HUES48 (cell line): ENCODE measurements around the gene BRD3OS.

ENCODE experiments used
- H3K27ac ChIP-seq: one replicate; pipeline ENCODE4 v1.7.0; 2013; ENCODE audit warnings: low read depth, low read length, inconsistent platforms
- H3K27me3 ChIP-seq: 2 replicates; pipeline ENCODE4 v1.6.1; 2013; ENCODE audit warnings: mild to moderate bottlenecking, low read length; ENCODE audit not compliant: control insufficient read depth, insufficient read depth
- H3K36me3 ChIP-seq: 2 replicates; pipeline ENCODE4 v1.6.1; 2013; ENCODE audit warnings: low read length; ENCODE audit not compliant: control insufficient read depth, insufficient read depth
- H3K4me1 ChIP-seq: 2 replicates; pipeline ENCODE4 v1.6.1; 2013; ENCODE audit warnings: mild to moderate bottlenecking, low read length; ENCODE audit not compliant: control insufficient read depth, insufficient read depth
- H3K4me3 ChIP-seq: 2 replicates; pipeline ENCODE4 v1.5.1; 2013; ENCODE audit warnings: mild to moderate bottlenecking, low read depth, low read length
- H3K9ac ChIP-seq: 2 replicates; pipeline ENCODE4 v1.6.1; 2013; ENCODE audit warnings: mild to moderate bottlenecking, low read depth, low read length, moderate library complexity
- H3K9me3 ChIP-seq: 2 replicates; pipeline ENCODE4 v1.6.1; 2013; ENCODE audit warnings: low read length; ENCODE audit not compliant: control insufficient read depth, insufficient read depth

The BRD3OS gene

DNA sequence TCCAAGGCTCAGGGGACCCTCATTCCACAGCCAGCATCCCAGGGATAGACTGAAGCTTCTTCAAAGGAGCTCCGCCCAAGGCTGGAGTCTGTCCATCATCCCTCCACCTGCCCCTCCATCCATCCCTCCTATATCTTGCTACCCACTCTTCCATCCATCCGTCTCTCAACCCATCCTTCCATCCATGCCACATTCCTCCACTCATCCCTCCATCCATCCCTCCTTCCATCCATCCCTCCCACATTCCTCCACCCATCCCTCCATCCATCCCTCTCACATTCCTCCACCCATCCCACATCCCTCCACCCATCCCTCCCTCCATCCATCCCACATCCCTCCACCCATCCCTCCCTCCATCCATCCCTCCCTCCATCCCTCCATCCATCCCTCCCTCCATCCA is 27.7 kb upstream of the BRD3OS start:
- no peak overlapping the region for H3K4me3 ChIP-seq
- H3K36me3 ChIP-seq: no peaks in the 10 kb centered on the region
- H3K4me1 ChIP-seq: peaks cover 12% of the 10 kb centered on the region; the same call in 1 of the 2 replicates
- H3K27me3 ChIP-seq: no peaks in the 10 kb centered on the region
- no peak overlapping the region for H3K27ac ChIP-seq
- no peak overlapping the region for H3K9ac ChIP-seq
- H3K9me3 ChIP-seq: no peaks in the 10 kb centered on the region

DNA sequence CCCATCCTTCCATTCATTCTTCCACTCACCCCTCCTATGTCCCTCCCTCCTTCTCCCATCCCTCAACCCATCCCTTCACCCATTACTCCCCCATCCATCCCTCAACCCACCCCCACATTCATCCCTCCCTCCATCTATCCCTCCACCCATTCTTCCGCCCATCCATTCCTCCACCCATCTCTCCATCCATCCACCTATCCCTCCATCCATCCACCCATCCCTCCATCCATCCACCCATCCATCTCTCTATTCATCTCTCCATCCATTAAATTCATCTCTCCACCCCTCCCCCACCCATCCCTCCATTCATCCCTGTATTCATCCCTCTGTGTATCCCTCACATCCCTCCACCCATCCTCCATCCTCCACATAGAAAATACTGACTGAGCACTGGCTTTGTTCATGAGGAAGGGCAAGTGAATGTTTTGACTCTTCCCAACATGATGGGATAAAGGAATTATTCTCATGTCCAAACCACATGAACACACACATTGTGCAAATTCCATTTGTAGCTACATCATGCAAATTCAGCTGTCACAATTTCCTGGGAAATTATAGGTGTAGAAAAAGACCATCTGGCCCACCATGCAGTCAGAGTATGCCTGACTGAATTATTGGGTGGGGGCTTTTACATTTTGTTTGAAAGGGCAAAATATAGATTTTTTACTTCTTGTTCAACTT is 26.2 kb upstream of the BRD3OS start:
- no peaks in the 10 kb centered on the region for H3K9me3 ChIP-seq
- H3K27me3 ChIP-seq: no peaks in the 10 kb centered on the region
- no peak overlapping the region for H3K9ac ChIP-seq
- H3K36me3 ChIP-seq: no peaks in the 10 kb centered on the region
- no peak overlapping the region for H3K4me3 ChIP-seq
- H3K4me1 ChIP-seq: peaks cover 6% of the 10 kb centered on the region; the same call in 1 of the 2 replicates
- H3K27ac ChIP-seq: no peak overlapping the region

DNA sequence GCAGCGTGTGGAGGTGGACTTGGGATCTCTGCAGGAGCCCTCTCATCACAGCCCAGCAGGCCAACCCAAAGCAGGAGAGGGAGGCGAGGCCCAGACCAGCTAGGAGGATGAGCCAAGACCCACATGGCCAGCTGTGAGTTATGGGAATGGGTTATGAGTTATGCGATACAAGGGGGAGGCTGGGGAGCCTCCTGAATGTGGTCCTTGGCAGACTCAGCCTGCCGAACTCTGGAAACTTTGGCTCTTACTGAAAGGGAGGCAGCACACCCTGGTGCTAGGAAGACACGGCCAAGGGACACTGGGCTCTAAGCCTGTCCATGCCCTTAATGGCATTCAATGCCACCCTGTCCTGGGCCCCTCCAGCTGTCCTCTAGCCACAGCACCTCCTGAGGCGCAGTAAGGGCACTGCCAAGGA is 25.4 kb upstream of the BRD3OS start:
- H3K4me3 ChIP-seq: no peak overlapping the region
- no peak overlapping the region for H3K27ac ChIP-seq
- no peak overlapping the region for H3K9ac ChIP-seq
- H3K4me1 ChIP-seq: no peaks in the 10 kb centered on the region
- H3K9me3 ChIP-seq: no peaks in the 10 kb centered on the region
- H3K36me3 ChIP-seq: no peaks in the 10 kb centered on the region
- H3K27me3 ChIP-seq: no peaks in the 10 kb centered on the region

GRCh38 chr9:134002796-134003195 is 22.5 kb upstream of the BRD3OS start:
- H3K27me3 ChIP-seq: no peaks in the 10 kb centered on the region
- no peaks in the 10 kb centered on the region for H3K9me3 ChIP-seq
- no peaks in the 10 kb centered on the region for H3K4me1 ChIP-seq

GRCh38 chr9:134003237-134003636 is 22.0 kb upstream of the BRD3OS start:
- H3K4me3 ChIP-seq: no peak overlapping the region
- H3K9ac ChIP-seq: no peak overlapping the region
- no peaks in the 10 kb centered on the region for H3K4me1 ChIP-seq
- no peaks in the 10 kb centered on the region for H3K9me3 ChIP-seq
- H3K27me3 ChIP-seq: no peaks in the 10 kb centered on the region
- no peaks in the 10 kb centered on the region for H3K36me3 ChIP-seq
- no peak overlapping the region for H3K27ac ChIP-seq

More at GRCh38 chr9:134002796-134003195, 22.5 kb upstream of the BRD3OS start:
- no peak overlapping the region for H3K4me3 ChIP-seq
- H3K9ac ChIP-seq: no peak overlapping the region
- no peak overlapping the region for H3K27ac ChIP-seq
- no peaks in the 10 kb centered on the region for H3K36me3 ChIP-seq

DNA sequence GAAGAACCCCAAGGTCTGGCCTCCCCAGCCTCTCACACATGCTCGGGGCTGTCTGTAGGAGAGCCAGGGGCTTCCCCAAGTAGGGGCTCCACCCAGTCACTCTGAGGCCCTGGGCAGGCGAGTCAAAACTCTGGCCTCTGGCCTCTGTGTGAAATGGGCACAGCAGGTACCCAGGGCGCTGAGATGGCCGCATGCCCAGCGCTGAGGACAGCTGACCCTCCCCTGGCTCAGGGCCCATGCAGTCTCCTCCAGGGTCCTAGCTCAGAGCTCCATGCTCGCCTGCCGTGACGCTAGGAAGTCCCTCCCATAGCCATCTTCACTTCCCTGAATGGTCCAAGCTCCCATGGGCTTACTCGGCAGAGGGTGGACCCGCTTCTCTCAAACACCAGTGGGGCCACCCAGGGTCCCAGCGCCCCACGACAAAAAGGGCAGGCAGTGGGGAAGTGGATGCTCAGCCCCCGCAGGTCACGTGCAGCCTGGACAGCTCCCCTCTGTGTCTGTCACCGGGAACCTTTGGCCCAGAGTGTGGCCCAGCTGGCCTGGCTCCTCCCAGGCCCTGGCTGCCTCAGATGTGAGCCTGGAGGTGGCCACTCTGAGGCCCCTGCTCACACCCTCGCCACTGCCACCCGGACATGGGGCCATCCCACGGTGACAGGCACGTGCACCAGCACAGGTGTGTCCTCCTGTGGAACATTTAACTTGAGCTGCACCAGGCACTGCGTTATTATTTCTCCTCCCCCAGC is 21.0 kb upstream of the BRD3OS start:
- Histone ChIP-seq H3K27me3 (no peaks in the 10 kb centered on the region), H3K9me3 (no peaks in the 10 kb centered on the region), H3K9ac (no peak overlapping the region), H3K36me3 (no peaks in the 10 kb centered on the region), H3K4me3 (no peak overlapping the region), H3K27ac (no peak overlapping the region), H3K4me1 (no peaks in the 10 kb centered on the region)

DNA sequence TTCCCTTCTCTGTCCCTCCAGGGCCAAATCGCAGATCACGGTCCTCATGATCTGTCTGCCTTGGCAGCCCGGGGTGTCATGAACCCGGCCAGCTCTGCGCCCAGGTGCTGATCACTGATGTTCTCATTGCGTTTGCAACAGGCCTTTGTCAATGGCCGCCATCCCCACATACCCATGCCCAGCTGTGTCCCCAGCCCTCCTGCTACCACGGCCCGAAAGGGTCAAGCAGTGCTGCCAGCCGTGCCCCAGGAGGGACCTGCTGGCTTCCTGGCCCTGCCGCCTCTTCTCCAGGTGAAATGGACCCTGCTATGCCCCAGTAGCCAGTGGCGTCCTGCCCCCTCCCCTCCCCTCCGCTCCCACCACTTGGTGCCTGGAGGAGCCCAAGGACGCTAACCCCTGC is 20.4 kb upstream of the BRD3OS start:
- Histone ChIP-seq H3K27ac (no peak overlapping the region), H3K27me3 (no peaks in the 10 kb centered on the region), H3K36me3 (no peaks in the 10 kb centered on the region), H3K9me3 (no peaks in the 10 kb centered on the region), H3K4me3 (no peak overlapping the region), H3K9ac (no peak overlapping the region), H3K4me1 (no peaks in the 10 kb centered on the region)

- H3K27me3 ChIP-seq: no peaks in the 10 kb centered on the region
- H3K4me3 ChIP-seq: no peak overlapping the region
- 0 out of 2 replicates have a peak, but pooled peaks cover under 1% of the 10 kb centered on the region for H3K9me3 ChIP-seq
- no peaks in the 10 kb centered on the region for H3K36me3 ChIP-seq
- no peaks in the 10 kb centered on the region for H3K4me1 ChIP-seq
- no peak overlapping the region for H3K27ac ChIP-seq
- no peak overlapping the region for H3K9ac ChIP-seq
These were observed 19.9 kb upstream of the BRD3OS start for GRCh38 chr9:134005381-134005780.

- Histone ChIP-seq H3K4me1 (no peaks in the 10 kb centered on the region), H3K27me3 (no peaks in the 10 kb centered on the region), H3K36me3 (no peaks in the 10 kb centered on the region), H3K4me3 (no peak overlapping the region), H3K9me3 (peaks cover 14% of the 10 kb centered on the region), H3K27ac (no peak overlapping the region), H3K9ac (no peak overlapping the region)
These were observed 18.1 kb upstream of the BRD3OS start for GRCh38 chr9:134007150-134007549.

- Histone ChIP-seq H3K4me3 (no peak overlapping the region), H3K27me3 (no peaks in the 10 kb centered on the region), H3K9ac (no peak overlapping the region), H3K36me3 (no peaks in the 10 kb centered on the region), H3K27ac (no peak overlapping the region), H3K4me1 (no peaks in the 10 kb centered on the region), H3K9me3 (peaks cover 14% of the 10 kb centered on the region)
These were observed 17.7 kb upstream of the BRD3OS start for GRCh38 chr9:134007571-134007970.
